Upper lobe of right lung (tissue), 1 donor: Measurements from ENCODE around the gene INPP5A. TPM values are rescaled to one million over a fixed set of nuclear protein-coding genes. Genes with fewer than 3 reads are reported as not detected.
"Not testable (repeated sequence)": the region's sequence is repeated elsewhere in the genome, so short reads cannot be mapped to it uniquely, and the experiment has no call there.

ENCODE experiments used
- ATAC-seq: fragments of 200-7000 bp; cut with Tn5 transposase; one replicate; pipeline ENCODE4 v1.9.1; 2020; ENCODE audit warnings: mild to moderate bottlenecking, moderate library complexity
- DNase-seq: peaks from one replicate; pipeline ENCODE4 v3.0.0-alpha.2; 2020
- H3K27ac ChIP-seq: fragments of 200-600 bp; one replicate; pipeline ENCODE4 v1.8.0; 2022
- H3K27me3 ChIP-seq: fragments of 200-600 bp; one replicate; pipeline ENCODE4 v1.8.0; 2022; ENCODE audit warnings: mild to moderate bottlenecking
- H3K36me3 ChIP-seq: fragments of 200-600 bp; one replicate; pipeline ENCODE4 v1.8.0; 2022
- H3K4me1 ChIP-seq: fragments of 200-600 bp; one replicate; pipeline ENCODE4 v1.8.0; 2022
- H3K4me3 ChIP-seq: fragments of 200-600 bp; one replicate; pipeline ENCODE4 v1.8.0; 2022; ENCODE audit warnings: mild to moderate bottlenecking
- H3K9me3 ChIP-seq: fragments of 200-600 bp; one replicate; pipeline ENCODE4 v1.8.0; 2022
- intact Hi-C: fragments of 100-400 bp; cut with DNase I; formaldehyde crosslinking; loops from one replicate; pipeline ENCODE4 v1.11.0; 2022
- total RNA-seq: library from RNA; stranded (reverse); fragmentation: NEBNext Ultra II Directional; extraction: Animal tissue kit (Norgen Biotek cat#: 25700); gene quantifications from one replicate; pipeline ENCODE4 v1.2.1, GENCODE V29; 2021
- TF ChIP-seq, protein P1 (sequence below): fragments of 200-600 bp; IDR thresholded peaks from one replicate; pipeline ENCODE4 v1.8.0; 2022; ENCODE audit warnings: antibody characterized with exemption
- donor health status: DM: no; HTN: yes; CAD: no; lungs with severe emphysema.

INPP5A gene
- total RNA-seq, 1 donor from 2014 or later, result 38.3 TPM

DNA sequence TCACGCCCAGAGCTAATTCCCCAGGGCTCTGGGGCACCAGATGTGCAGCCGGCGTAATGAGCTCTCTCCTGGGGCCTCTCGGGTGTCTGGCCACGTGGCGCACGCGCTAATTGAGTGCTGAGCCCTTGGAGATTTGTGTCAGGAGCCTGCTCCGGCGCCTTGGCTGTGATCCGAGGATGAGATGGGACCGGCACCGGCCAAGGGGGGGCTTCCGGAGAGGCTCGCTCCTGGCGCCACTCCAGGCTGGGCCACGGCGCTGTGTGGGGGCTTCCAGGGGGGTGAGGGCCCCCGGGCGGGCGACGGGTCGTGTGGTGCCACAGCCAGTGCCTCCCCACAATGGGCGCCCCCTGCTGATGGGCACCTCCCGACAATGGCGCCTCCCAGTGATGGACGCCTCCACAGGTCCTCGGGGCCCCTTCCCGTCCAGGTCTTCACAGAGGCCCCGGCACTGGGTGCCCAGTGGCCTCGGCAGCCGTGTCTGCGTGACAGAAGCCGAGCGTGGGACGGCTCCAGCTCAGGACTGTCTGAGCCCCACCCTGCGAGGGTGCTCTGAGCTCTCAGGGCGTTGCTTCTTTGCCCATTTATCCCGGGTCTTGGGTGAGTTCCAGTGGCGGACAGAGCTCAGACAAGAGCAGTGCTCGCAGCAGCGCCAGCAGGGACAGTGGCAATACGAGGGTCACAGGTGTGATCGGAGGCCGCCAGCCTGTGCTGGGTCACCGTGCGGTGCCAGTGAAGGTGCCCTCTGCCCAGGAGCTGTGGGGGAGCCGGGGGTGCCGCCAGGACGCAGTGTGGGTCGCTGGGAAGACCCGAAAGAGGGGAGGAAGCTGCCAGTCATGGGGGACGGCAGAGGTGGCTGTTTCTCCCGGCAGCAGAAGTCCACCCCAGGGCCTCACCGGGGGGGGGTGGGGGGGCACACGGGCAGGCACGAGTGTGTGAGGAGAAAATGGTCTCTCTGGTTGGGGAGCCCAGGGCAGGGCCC, 256.6 kb downstream of the INPP5A start:
- Histone ChIP-seq H3K4me1 (no peaks in the 10 kb centered on the region), H3K9me3 (no peaks in the 10 kb centered on the region), H3K36me3 (no peaks in the 10 kb centered on the region), H3K27me3 (peaks cover 25% of the 10 kb centered on the region), H3K4me3 (no peak overlapping the region), H3K27ac (no peak overlapping the region)
- ATAC-seq, result no peak
- TF ChIP-seq, protein P1, sequence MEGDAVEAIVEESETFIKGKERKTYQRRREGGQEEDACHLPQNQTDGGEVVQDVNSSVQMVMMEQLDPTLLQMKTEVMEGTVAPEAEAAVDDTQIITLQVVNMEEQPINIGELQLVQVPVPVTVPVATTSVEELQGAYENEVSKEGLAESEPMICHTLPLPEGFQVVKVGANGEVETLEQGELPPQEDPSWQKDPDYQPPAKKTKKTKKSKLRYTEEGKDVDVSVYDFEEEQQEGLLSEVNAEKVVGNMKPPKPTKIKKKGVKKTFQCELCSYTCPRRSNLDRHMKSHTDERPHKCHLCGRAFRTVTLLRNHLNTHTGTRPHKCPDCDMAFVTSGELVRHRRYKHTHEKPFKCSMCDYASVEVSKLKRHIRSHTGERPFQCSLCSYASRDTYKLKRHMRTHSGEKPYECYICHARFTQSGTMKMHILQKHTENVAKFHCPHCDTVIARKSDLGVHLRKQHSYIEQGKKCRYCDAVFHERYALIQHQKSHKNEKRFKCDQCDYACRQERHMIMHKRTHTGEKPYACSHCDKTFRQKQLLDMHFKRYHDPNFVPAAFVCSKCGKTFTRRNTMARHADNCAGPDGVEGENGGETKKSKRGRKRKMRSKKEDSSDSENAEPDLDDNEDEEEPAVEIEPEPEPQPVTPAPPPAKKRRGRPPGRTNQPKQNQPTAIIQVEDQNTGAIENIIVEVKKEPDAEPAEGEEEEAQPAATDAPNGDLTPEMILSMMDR, result no peak
- no peak for DNase-seq
- intact Hi-C loops, result no loop called here

DNA sequence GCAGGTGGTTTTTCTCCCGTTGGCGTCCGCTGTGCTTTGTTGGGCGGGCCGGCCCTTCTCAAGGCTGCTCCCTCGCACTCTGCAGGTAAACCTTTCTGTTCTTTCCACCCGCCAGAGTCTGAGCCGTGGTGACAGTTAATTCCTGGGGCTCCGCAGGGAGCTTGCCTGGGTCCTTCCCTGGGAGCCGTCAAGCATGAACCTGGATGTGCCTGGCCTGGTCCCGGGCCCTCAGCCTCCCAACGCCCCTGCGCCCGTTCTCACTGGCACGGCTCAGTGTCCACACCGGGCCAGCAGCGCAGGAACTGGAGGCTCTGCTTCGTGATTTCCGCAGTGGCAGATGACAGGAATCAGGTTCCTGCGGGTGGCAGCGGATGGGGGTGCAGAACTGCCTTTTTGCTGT, 259.3 kb downstream of the INPP5A start:
- no peaks in the 10 kb centered on the region for H3K9me3 ChIP-seq
- intact Hi-C loops, result no loop called here
- H3K4me3 ChIP-seq, result no peak overlapping the region
- peaks cover 9% of the 10 kb centered on the region for H3K27me3 ChIP-seq
- ATAC-seq, result no peak
- no peaks in the 10 kb centered on the region for H3K36me3 ChIP-seq
- H3K4me1 ChIP-seq, result no peaks in the 10 kb centered on the region
- H3K27ac ChIP-seq, result no peak overlapping the region
- TF ChIP-seq, protein P1, result no peak
- no peak for DNase-seq

DNA sequence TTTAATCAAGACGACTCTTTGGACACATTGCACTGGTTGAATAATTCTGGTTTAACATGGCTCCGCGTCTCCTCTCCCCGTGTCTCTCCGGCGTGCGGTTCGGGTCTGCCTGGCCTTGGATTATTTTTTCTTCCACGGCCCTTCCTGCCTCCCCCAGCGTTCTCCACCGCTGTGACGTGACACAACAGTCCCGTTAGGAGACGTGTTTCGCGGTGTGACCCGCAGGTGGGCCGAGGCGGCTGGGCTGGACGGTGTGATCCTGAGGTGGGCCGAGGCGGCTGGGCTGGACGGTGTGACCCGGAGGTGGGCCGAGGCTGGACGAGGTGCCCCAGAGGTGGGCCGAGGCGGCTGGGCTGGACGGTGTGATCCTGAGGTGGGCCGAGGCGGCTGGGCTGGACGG, 260.4 kb downstream of the INPP5A start:
- intact Hi-C loops, H3K9me3 ChIP-seq, H3K36me3 ChIP-seq, ATAC-seq, H3K27ac ChIP-seq, H3K4me1 ChIP-seq, H3K4me3 ChIP-seq, H3K27me3 ChIP-seq, DNase-seq: not testable (repeated sequence)

DNA sequence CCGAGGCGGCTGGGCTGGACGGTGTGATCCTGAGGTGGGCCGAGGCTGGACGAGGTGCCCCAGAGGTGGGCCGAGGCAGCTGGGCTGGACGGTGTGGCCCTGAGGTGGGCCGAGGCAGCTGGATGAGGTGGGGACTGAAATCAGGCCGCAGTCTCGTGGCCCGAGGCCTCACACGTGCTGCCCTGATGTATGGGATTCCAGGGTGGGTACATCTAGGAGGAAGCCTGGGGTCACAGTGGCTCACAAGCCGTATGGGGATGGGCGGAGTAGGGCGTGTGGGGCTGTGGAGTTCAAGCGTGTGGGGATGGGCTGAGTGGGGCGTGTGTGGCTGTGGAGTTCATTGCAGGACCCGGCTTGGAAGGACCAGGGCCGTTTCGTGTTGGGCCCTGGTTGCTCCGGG, 260.8 kb downstream of the INPP5A start:
- DNase-seq (no peak), ATAC-seq (no peak)
- H3K4me1 ChIP-seq, result no peaks in the 10 kb centered on the region
- H3K27me3 ChIP-seq, result peaks cover 5% of the 10 kb centered on the region
- TF ChIP-seq, protein P1, result no peak
- no peaks in the 10 kb centered on the region for H3K9me3 ChIP-seq
- no peak overlapping the region for H3K27ac ChIP-seq
- no peak overlapping the region for H3K4me3 ChIP-seq
- intact Hi-C loops, result no loop called here
- no peaks in the 10 kb centered on the region for H3K36me3 ChIP-seq

DNA sequence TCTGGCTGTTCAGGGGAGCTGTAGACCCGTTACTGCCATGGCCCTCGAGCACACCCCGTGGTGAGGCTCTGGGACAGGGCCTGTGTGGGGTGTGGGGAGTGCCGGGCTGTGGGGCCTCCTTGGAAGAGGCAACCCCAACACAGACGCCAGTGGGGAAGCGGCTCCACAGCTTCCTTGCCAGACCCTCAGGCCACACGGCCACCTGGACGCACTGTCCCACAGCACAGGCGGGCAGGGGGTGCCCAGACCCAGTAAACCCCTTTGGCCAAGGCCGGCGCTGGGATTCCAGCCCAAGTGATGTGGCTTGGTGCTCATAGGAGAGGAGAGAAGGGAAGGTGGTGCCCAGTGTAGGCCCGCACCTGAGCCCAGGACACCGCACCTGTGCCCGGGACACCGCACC, 261.3 kb downstream of the INPP5A start:
- Histone ChIP-seq H3K9me3 (no peaks in the 10 kb centered on the region), H3K27ac (no peak overlapping the region), H3K4me1 (no peaks in the 10 kb centered on the region), H3K36me3 (no peaks in the 10 kb centered on the region), H3K4me3 (no peak overlapping the region), H3K27me3 (peaks cover under 1% of the 10 kb centered on the region)
- no peak for ATAC-seq
- no peak for DNase-seq
- intact Hi-C loops, result no loop called here
- TF ChIP-seq, protein P1, result no peak

DNA sequence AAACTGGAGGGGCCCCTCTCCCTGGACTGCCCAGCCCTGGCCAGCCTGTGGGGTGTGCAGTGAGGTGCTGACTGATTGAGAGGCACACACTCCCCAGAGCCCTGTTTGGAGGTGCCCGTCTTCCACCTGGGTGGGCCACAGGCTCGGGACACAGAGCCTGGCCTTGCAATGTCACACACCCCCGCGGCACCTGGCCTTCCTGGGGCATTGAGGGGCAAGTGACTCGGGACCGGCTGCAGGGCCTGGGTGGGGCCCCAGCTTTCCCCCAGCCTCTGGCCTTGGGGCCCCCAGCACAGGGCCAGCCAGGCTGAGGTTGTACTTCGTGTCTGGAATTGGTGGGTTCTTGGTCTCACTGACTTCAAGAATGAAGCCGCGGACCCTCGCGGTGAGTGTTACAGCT, 262.3 kb downstream of the INPP5A start:
- H3K36me3 ChIP-seq, result no peaks in the 10 kb centered on the region
- H3K27me3 ChIP-seq, result no peaks in the 10 kb centered on the region
- no peaks in the 10 kb centered on the region for H3K4me1 ChIP-seq
- no peak overlapping the region for H3K4me3 ChIP-seq
- TF ChIP-seq, protein P1, result no peak
- ATAC-seq (no peak), DNase-seq (no peak)
- intact Hi-C loops, result no loop called here
- H3K9me3 ChIP-seq, result no peaks in the 10 kb centered on the region
- no peak overlapping the region for H3K27ac ChIP-seq
